Eye (tissue), 1 donor: ENCODE results near the gene NUDC.
"Not testable (repeated sequence)": the region's sequence is repeated elsewhere in the genome, so short reads cannot be mapped to it uniquely, and the experiment has no call there.

Experiments
- DNase-seq: peaks from one replicate; pipeline ENCODE4 v3.0.0-alpha.2; 2015

The NUDC gene

DNA sequence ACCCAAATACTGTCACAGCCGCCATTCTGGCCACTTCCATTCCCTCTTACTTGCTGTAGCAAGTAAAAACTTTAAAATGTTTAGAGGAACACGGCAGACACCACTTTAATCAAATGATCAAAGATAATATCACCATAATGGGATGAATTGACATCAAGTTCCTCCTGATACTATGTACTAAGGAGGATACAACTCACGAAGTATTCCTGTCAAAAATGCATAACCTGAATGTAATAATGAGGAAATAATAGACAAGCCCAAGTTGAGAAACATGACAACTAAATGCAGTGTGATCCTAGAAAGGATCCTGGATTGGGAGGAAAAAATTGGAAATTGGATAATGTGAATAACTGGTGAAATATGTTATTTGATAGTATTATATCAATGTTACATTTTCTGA lies 34.8 kb downstream of the NUDC start:
- DNase-seq: no peak

DNA sequence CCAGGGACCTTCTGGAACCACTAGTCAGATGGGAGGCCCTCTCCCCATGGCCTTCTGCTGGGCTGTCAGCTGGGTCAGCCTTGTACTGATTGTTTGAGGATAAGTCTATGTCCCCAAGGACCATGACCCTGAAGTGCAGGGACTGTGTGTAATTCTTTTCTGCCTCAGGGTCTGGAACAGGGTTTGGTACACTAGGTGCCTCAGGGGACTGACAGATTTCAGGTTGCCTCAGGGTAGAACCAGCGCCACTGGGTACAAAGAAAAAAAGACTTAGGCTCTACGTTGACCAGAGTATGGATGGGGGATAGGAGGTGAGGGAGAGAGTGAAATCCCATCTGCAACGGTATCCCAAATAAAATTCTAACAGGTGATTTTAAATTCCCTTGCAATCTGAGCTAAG lies 35.8 kb downstream of the NUDC start:
- DNase-seq: no peak

DNA sequence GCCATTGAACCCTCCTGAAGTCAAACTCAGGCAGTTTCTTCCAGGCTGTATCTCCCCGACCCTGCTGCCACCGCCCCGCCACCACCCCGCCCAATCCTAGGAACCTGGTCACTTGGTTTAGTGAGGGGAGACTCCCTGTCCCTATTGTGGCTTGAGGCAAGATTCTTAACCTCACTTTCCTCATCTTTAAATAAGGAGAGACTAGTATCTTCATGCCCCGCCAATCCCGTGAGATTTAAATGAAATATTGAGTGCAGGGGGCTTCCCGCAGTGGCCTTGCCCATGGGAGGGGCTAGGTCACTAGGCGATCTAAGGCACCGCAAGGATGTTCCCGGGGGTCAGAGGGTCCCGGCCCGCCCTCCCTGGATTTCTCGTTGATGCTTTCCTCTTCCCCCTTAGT lies 37.7 kb downstream of the NUDC start:
- DNase-seq: no peak

DNA sequence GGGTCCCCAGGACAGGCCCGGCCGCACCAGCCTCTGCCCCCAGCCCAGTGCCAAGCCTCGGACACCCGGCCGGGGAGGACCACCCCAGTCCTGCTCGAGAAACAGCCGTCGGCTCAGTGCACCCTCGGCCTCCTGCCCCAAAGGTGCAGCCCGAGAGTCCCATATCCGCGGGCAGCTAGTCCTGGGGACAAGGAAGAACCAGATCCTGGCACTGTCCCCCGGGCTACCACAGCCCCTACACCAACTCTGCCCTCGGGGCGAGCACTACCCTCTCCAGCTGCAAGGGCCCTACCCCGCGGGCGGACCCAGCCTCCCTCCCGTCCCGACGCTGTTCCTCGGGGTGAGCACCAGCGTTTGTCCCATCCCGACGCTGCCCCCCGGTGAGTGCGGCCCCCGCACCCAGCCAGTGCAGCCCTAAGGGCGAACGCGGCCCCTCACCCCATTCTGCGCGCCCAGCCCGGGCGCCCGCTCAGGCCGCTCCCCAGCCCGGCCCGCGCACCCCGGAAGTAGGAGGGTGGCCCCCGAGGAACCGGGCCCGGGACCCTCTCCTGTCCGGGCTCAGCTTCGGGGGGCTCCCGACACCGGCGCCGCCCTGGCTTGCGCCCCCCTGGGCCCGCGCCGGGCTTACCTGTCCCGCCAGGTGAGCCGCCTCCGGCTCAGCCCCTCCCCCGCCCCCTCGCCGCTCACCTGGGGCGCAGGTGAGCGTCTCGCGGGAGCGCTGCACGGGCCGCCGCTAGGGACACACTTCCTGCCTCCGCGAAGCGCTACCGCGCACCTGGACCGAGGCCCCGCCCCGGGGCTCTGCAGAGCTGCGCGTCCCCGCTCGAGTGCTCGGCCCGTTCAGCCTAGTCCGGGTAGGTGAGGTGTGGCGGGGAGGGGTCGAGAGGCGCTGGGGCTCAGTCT lies 38.4 kb downstream of the NUDC start, which contains the start of gene KDF1:
Gene KDF1 (minus strand): TSS at position 747 of the 903 bp plus-strand sequence. CDS start 8,088 bp downstream, outside the sequence.
- peak; percentile 25 for DNase-seq

DNA sequence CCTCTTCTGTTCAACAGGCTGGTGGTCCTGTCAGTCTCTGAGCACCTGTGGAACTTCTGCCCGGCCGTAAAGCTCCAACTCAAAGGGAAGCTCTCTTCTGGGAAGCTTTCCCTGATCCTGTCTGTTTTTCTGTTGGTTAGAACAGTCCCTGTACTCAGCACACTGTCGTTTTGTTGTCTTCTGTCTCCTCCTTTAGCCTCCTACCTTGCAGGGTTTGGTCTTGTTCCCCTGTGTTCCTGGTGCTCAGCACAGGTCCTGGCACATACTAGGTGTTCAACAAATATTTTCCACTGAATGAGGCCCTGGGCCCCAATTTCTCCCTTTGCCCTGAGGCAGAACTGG lies 39.1 kb downstream of the NUDC start:
- no peak for DNase-seq

DNA sequence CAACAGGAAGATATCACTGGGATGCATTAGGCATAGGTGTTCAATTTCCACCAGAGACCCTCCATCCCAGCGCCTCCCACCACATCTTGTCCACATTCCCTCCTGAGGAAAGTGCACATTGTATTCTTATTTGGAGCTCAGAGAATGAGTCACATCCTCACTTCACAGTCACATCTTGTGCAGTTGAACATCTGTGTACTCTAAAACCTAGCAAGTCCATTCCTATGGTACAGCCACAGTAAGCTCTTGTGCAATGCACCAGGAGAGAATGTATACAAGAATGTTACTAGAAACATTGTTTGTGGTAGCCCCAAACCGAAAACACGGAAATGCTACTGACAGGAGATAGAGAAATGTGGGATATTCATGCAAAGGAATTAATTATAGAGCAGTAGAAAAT lies 40.3 kb downstream of the NUDC start:
- no peak for DNase-seq

DNA sequence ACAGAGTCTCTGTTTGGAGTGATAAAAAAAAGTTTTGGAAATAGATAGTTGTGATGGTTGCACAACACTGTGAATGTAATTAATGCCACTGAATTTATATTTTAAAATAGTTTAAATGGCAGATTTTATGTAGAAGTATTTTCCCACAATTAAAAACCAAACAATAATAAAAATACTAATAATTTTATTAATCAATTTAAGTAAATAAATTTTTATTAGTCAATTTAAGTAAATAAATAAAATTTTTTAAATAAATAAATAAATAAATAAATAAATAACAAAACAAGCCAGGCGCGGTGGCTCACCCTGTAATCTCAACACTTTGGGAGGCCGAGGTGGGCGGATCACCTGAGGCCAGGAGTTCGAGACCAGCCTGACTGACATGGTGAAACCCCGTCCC lies 43.7 kb downstream of the NUDC start:
- DNase-seq: no peak

DNA sequence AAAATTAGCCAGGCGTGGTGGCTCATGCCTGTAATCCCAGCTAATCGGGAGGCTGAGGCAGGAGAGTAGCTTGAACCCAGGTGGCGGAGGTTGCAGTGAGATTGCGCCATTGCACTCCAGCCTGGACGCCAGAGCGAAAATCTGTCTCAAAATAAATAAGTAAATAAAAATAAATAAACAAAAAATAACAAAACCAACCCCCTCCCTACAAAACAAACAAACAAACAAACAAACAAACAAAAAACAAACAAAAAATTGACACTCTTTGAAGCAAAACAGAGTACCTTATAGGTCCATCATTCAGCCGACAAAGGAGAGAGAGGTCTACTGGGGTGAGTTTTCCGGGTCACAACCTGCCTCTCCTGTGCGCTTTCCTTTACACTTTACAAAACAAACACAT lies 44.1 kb downstream of the NUDC start:
- DNase-seq: no peak

DNA sequence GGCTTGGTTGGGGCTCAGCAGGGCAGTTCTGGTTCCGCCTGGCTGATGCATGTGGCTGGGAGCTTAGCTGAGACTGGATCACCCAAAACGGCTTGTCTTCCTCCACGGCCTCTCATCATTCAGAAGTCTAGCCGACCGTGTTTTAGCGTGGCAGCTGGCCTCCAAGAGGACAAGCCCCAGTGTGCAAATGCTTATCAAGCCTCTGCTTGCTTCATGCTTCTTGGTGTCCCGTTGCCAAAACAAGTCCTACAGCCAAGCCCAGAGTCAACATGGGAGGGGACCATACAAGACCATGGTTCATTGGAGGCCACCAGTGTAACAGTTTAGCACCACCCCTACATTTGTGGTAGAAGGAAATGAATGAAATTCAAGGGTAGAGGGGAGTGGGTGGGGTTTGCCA lies 49.3 kb downstream of the NUDC start:
- no peak for DNase-seq

DNA sequence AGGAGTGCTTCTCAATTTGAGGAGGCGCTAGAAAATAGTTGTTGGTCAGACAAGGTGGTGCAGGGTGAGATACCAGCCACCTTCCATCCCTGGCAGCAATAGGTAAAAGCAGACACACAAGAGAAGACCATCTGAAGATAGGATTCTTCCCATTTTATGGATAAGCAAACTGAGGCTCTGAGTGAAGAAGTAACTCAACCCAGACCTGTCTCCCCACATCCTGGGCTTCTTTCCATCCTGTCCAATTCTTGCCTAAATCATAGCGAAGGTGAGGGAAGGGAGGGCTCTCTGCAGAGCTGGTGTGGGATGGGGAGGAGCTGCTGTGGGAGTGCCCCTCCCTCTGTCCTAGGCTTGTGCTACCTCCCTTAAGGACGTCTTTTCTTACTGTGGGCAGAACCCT lies 50.0 kb downstream of the NUDC start:
- DNase-seq: no peak

DNA sequence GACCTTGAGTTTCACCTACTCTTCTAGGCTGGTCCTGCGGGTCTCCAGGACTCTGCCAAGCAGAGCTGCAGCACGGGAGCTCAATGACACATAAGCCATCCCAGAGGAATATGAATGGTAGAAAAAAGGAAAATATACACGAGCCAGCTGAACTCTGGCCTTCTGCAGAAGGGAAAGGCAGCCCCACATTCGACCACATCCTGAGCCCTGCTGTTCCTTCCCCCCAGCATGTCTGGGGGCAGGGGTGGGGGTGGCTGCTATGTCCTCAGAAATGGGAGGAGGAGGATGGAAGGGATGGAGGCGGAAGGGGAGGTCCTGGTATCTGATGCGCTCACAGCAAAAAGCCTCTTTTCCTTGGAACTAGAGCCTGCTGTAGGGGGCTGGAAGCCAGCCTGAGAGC lies 50.8 kb downstream of the NUDC start:
- no peak for DNase-seq

DNA sequence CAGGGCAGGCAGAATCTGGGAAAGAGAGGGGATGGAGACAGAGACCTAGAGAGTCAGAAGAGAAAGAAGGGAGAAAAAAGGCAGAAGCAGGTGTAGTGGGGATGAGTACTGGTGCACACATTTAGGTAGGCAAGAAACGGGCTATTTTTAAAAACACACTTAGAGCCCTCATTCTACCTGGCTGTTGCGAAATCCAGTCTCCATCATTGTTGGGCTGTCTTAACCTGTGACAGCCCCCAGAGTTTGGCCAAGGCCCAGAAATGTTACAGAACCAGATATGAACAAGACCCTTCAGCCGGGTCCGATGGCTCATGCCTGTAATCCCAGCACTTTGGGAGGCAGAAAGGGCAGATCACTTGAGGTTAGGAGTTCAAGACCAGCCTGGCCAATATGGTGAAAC lies 51.3 kb downstream of the NUDC start:
- no peak for DNase-seq

DNA sequence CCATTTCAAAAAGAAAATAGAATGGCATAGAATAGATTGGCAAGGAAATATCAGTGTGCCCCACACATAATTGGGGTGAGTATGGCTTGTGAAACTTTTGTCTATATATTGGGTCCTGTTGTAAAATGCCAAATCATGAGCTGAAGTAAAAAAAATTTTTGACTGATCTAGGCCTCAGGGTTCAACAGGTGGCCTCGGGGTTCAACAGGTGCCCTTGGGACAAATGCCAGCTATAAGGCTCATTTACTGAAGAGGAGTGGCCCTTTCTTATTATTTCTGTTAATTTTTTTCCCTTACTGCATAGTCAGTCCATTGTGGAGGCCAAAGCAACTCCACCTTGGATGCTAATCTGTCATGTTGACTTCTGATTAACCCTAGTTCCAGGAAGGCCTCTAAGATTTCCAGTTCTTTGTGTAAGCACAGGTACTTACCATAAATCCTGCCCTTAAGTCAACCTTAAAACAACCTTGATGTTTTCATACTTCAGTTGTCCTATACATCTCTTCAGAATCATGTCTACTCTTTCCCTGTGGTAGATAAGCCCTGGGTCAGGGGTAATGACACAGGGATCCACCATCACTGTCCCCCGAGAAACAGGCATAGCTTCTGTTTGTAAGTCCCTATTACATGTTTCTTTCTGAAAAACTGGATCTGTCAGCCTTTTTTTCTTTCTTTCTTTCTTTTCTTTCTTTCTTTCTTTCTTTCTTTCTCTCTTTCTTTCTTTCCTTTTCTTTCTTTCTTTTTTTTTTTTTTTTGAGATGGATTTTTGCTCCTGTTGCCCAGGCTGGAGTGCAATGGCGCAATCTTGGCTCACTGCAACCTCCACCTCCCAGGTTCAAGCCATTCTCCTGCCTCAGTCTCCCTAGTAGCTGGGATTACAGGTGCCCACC lies 55.3 kb downstream of the NUDC start:
- no peak for DNase-seq

DNA sequence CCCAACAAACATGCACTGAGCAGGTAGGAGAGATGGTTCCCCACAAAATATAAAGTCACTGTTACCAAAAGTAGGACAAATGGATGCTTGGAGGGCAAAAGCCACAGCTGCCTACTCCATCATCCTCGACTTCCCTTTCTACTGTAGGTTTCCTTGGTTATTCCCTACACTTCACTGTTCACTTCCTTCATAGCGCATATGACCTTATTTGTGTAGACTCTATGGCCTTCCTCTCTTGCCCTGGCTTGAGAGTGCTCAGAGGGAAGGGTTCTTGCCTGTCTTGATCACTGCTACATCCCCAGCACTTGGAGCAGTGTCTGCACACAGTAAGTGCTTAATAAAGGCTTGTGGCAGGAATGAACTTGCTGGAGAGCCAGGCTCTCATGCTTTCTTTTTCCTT lies 57.4 kb downstream of the NUDC start:
- no peak for DNase-seq

DNA sequence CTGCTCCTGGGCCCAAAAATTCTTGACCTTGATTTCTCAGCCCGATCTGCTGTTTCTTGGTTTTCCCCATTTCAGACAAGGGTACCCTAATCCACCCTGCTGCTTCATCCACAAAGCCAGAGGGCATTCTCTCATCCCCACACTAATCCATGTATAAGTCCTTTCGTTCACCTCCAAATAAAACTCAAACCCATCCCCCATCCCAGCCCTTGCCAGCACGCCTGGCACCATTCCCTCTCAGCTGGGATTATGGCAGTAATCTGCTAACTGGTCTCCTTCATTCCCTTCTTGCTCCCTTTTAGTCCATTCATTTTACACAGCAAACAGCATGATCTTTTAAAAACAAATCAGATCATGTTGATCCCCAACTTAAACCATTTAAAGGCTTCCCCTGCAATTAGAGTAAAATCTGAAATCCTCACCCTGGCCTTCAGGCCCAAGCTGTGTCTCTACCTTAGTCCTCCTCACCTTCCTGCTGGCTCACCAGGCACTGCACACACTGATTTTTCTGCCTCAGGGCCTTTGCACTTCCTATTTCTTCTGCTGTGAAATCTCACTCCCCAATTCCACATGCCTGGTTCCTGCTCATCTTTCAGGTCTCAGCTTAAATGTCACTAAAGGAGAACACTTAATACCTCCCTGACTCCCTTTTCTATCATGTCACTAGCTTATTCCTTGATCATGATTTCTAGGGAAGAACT lies 59.8 kb downstream of the NUDC start:
- no peak for DNase-seq

DNA sequence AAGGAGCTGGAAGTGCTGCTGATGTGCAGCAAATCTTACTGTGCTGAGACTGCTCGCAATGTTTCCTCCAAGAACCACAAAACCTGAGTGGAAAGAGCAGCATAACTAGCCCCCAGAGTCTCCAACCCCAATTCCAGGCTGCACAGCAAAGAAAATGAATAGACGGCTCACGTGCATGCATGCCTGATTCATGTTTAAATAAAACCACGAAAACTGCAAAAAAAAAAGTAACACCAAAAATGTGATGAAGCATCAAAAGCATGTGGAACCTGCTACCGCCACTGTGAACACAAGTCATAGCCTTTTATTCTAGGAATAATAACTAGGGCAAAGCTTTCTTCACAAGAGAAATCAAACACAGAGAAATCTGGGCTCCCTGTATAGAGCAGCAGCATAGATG lies 62.3 kb downstream of the NUDC start:
- DNase-seq: no peak

DNA sequence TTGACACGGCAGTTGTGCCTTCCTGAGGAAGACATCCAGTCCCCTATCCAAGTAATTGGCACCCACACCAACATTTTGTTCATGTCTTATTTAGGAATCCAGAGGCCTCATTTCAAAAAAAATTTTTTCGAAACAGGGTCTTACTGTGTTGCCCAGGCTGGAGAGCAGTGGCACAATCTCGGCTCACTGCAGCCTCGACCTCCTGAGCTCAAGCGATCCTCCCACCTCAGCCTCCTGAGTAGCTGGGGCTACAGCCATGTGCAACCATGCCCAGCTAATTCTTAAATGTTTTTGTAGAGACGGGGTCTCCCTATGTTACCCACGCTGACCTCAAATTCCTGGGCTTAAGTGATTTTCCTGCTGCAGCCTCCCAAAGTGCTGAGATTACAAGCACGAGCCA lies 62.7 kb downstream of the NUDC start:
- DNase-seq: no peak

DNA sequence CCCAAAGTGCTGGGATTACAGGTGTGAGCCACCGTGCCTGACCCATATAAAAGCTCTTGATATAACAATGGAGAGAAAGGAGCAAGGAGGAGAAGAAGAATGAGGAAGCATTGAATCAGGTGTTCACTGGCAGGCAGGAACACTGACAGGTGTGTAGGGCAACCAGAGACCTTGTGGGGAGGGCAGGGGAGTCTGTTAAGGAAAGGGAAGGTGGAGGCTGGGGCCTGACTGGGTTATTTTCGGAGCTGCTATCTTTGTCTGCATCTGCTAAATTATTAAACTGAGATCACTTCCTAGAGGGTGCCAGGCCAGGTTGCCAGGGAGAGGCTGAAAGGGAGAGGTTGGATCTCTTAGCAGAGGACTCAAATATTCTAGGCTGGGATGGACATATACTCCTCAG lies 65.1 kb downstream of the NUDC start:
- DNase-seq: no peak

DNA sequence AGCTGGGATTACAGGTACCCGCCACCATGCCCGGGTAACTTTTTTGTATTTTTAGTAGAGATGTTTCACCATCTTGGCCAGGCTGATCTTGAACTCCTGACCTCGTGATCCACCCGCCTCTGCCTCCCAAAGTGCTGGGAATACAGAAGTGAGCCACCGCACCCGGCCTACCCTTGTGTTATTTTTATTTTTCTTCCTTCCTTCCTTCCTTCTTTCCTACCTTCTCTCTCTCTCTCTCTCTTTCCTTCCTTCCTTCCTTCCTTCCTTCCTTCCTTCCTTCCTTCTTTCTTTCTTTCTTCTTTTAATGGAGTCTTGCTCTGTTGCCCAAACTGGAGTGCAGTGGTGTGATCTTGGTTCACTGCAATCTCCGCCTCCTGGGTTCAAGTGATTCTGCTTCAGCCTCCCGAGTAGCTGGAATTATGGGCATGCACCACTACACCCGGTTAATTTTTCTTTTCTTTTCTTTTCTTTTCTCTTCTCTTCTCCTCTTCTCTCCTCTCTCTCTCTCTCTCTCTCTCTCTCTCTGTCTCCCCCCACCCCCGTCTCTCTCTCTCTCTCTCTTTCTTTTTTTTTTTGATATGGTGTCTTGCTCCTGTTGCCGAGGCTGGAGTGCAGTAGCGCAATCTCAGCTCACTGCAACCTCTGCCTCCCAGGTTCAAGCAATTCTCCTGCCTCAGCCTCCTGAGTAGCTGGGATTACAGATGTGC lies 68.0 kb downstream of the NUDC start:
- not testable (repeated sequence) for DNase-seq

DNA sequence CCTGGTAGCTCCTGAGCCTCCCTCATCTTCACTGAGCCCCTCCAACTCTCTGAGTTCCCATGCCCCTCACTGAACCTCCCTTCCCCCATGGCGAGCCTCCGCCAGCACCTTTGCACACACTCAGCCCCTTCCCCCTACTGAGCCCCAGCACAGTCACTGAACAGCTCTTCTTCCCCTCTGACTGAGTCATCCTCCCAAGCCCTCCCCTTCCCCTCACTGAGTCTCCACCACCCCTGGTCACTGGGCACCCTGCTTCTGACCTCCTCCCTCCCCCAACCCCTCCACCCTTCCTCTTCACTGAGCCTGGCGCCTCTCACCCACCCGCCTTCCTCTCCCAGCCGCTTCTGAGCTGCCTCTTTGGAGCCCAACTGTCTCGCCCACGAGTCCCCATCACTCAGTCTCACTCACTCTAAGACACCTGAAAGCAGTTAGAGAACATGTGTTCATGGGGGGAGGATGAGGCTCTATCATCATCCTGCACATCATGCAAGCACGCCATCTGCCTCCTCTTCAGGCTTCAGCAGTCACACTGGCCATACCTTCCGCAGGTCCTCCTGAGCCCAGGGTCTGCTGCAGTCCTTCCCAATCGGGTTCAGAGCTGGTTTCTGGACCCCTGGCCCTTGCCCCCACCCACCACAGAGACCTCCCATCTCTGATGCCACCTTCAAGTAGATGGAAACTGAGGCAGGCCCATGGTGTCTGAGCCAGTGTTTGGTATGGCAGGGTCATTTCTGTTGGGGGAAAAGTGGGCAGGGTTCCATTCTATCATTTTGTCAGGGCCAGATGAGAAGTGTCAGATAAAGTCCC lies 70.0 kb downstream of the NUDC start:
- DNase-seq: no peak

DNA sequence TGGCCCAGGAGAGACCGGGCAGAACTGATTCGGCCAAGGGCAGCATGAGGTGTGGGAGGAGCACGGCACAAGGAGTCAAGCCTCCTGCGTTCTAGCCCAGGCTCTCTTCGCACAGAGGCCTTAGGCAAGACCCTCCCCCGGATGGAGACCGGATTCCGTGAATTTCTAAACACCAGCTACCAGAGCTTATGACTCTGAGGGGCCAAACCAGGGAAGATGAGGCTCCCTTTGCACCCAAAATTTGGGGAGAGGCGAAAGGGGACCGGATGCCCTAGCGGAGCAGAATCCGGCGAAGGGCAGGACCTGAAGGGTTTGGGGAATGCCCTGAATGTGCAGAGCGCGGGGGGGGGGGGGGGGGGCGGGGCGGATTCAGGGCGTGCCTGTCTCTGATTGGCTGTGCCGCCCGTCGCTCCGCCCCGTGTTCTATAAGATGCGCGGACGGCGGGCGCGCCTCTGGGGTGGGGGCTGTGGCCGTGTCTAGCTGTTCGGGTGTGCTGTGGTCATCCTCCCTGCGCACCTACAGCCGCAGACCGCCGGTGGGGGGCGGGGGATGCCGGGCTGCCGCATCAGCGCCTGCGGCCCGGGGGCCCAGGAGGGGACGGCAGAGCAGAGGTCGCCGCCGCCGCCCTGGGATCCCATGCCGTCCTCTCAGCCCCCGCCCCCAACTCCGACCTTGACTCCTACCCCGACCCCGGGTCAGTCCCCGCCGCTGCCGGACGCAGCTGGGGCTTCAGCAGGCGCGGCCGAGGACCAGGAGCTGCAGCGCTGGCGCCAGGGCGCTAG lies 71.9 kb downstream of the NUDC start, which contains the start of gene TRNP1:
Gene TRNP1 (plus strand): TSS at position 456 of the 783 bp plus-strand sequence. CDS start 95 bp downstream, at position 551.
- DNase-seq: peak; percentile 89
